ENCODE measurements around the gene DAB2IP.

DNA sequence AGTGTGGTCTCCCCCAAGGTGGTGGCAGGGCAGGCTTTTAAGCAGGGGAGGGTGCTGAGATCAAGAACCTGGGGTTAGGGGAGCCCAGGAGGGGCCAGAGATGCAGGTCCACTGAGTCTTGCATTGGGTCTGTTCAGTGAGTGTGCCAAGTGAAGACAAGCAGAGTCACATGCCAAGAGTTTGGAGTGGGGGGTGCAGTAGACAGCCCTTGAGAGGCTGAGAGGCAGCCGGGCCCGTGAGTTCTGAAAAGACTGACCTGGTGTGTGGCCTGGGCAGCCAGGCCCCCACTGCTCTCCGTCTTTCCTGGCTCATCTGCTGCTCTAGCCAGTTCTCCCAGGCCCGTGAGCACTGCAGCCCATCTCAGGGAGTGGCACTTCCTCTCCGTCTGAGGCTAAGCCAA is 120.0 kb downstream of the DAB2IP start:
- TF ChIP-seq, protein P1, sequence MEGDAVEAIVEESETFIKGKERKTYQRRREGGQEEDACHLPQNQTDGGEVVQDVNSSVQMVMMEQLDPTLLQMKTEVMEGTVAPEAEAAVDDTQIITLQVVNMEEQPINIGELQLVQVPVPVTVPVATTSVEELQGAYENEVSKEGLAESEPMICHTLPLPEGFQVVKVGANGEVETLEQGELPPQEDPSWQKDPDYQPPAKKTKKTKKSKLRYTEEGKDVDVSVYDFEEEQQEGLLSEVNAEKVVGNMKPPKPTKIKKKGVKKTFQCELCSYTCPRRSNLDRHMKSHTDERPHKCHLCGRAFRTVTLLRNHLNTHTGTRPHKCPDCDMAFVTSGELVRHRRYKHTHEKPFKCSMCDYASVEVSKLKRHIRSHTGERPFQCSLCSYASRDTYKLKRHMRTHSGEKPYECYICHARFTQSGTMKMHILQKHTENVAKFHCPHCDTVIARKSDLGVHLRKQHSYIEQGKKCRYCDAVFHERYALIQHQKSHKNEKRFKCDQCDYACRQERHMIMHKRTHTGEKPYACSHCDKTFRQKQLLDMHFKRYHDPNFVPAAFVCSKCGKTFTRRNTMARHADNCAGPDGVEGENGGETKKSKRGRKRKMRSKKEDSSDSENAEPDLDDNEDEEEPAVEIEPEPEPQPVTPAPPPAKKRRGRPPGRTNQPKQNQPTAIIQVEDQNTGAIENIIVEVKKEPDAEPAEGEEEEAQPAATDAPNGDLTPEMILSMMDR (conservative IDR thresholded peaks at IDR 0.05; ENCODE audit: low read depth, low read length): no peak
- TF ChIP-seq FOS (IDR thresholded peaks at IDR 0.05; ENCODE audit: low read depth, low read length): no peak
- no peak for TF ChIP-seq CHD1 (IDR thresholded peaks at IDR 0.05; ENCODE audit: low read depth, low read length)
- TF ChIP-seq CEBPB (IDR thresholded peaks at IDR 0.05; ENCODE audit: low read depth, low read length): no peak
- no peak for TF ChIP-seq POLR2A (IDR thresholded peaks at IDR 0.05; ENCODE audit: low read depth, low read length)
- TF ChIP-seq RFX5 (IDR thresholded peaks at IDR 0.05; ENCODE audit: low read depth, low read length): no peak
- no peak for TF ChIP-seq SMC3 (IDR thresholded peaks at IDR 0.05; ENCODE audit: low read depth, low read length)
- TF ChIP-seq MXI1 (IDR thresholded peaks at IDR 0.05; ENCODE audit: borderline replicate concordance, low read depth, low read length): no peak
- TF ChIP-seq NFE2L2 (IDR thresholded peaks at IDR 0.05; ENCODE audit: low read depth, low read length): no peak
- no peak for TF ChIP-seq MAFK (IDR thresholded peaks at IDR 0.05; ENCODE audit: low read depth, low read length)
- TF ChIP-seq, protein P2, sequence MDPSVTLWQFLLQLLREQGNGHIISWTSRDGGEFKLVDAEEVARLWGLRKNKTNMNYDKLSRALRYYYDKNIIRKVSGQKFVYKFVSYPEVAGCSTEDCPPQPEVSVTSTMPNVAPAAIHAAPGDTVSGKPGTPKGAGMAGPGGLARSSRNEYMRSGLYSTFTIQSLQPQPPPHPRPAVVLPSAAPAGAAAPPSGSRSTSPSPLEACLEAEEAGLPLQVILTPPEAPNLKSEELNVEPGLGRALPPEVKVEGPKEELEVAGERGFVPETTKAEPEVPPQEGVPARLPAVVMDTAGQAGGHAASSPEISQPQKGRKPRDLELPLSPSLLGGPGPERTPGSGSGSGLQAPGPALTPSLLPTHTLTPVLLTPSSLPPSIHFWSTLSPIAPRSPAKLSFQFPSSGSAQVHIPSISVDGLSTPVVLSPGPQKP (IDR thresholded peaks at IDR 0.05; ENCODE audit: borderline replicate concordance, low read depth, low read length): no peak
- TF ChIP-seq RCOR1 (IDR thresholded peaks at IDR 0.05; ENCODE audit: insufficient replicate concordance, low read length): no peak
- TF ChIP-seq, protein P3, sequence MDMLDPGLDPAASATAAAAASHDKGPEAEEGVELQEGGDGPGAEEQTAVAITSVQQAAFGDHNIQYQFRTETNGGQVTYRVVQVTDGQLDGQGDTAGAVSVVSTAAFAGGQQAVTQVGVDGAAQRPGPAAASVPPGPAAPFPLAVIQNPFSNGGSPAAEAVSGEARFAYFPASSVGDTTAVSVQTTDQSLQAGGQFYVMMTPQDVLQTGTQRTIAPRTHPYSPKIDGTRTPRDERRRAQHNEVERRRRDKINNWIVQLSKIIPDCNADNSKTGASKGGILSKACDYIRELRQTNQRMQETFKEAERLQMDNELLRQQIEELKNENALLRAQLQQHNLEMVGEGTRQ (IDR thresholded peaks at IDR 0.05; ENCODE audit: low read depth, low read length): no peak
- TF ChIP-seq MAZ (IDR thresholded peaks at IDR 0.05; ENCODE audit: borderline replicate concordance, low read depth, low read length): no peak
